Epithelial cell of proximal tubule (primary cell): ENCODE measurements around the gene BTN3A1. TPM values are rescaled to one million over a fixed set of nuclear protein-coding genes. Genes with fewer than 3 reads are reported as not detected.
A peak's percentile ranks its signal among the peaks of the same experiment; 100 is the strongest.

ENCODE experiments used
- DNase-seq: peaks from one replicate; pipeline ENCODE4 v3.0.0-alpha.2; 2011; ENCODE audit warnings: low read depth
- H3K4me3 ChIP-seq: 2 replicates; pipeline ENCODE4 v1.5.1; 2011; ENCODE audit warnings: low read depth, mild to moderate bottlenecking, low read length
- CTCF ChIP-seq: conservative IDR thresholded peaks from 2 replicates; pipeline ENCODE4 v1.5.1; 2012; ENCODE audit warnings: low read depth, mild to moderate bottlenecking, low read length
- total RNA-seq: library from RNA; depleted of rRNA; stranded (reverse); fragments of >200 nt; gene quantifications from 2 replicates; pipeline ENCODE4 v1.2.3, GENCODE V29; 2015

Gene BTN3A1
- total RNA-seq, 1 donor from 2014 or later, result 5.4 TPM

- peak; percentile 80 for DNase-seq
- TF ChIP-seq CTCF, result no peak
- H3K4me3 ChIP-seq, result peak overlapping the region; percentile 79
These were observed 19.4 kb downstream of the BTN3A1 start for GRCh38 chr6:26421259-26422144.

DNA sequence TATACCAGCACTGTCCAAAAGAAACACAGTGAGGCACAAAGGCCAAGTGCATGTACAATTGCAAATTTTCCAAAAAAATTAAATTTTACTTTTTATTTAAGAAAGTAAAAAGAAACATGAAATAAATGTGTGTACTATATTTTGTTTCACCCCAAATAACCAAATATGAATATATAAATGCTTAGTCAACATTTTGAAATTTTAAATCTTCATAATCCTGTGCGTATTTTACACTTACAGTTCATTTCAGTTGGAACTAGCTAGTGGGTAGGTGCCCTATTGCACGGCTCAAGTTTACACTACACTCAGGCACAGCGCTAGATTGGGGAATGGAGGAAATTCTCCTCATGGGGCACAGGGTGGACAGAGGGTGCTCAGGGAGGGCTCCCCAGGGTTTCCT is 20.3 kb downstream of the BTN3A1 start:
- no peak for TF ChIP-seq CTCF
- DNase-seq, result no peak
- peak overlapping the region; percentile 79 for H3K4me3 ChIP-seq

DNA sequence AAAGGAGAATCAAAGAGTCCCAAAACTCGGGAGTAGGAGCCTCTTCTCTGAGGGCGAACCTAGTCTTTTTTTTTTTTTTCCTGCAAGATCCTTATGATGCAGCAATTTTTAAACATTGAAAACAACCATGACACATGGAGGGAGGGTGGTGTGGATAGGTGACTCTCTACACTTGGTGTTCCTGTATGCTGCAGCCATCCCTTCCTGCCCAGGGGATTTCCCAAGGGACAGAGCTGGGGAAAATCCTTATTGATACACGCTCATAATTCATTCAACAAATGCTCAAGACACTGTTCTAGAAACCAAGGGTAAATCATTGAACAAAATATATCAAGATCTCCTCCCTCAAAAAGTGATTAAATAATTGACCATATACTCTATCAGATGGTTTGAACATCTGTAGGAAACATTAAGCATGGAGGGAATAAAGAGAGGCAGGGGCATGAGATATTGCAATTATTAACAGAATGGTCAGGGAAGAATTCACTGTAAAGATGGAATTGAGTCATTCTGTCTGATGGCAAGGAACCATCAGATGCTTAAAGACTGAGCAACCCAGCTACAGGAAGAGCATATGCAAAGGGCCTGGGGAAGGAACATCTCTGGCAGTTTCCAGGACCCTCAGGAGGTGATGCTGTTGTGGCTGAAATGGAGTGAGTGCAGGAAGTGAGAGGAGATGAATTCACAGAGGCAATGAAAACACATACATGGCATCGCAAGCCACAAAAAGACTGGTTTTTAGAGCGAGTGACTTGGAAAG is 24.8 kb downstream of the BTN3A1 start:
- TF ChIP-seq CTCF, result no peak
- DNase-seq, result no peak
- H3K4me3 ChIP-seq, result no peak overlapping the region

- DNase-seq, result no peak
- TF ChIP-seq CTCF, result no peak
- H3K4me3 ChIP-seq, result no peak overlapping the region
These were observed 25.4 kb downstream of the BTN3A1 start for GRCh38 chr6:26427451-26427809.

DNA sequence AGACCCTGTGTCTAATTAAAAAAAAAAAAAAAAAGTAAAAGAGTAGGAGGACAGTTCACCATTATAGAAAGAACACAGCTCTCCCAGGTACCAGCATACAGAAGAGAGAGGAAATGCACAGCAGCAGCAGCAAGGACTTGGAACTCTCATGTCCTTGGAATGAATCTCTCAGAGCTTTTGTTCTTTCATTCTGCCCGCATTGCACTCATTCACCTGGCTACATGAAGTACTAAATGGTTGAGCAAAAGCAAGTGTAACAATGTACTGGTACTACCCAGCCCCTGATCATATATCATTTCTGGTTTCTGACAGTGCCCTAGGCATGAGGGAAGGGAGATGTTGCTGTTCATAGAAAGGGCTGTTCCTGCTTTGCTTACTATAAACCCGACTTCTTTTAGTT is 26.1 kb downstream of the BTN3A1 start:
- TF ChIP-seq CTCF, result no peak
- no peak for DNase-seq
- no peak overlapping the region for H3K4me3 ChIP-seq

- no peak overlapping the region for H3K4me3 ChIP-seq
- no peak for DNase-seq
- TF ChIP-seq CTCF, result no peak
These were observed 28.7 kb downstream of the BTN3A1 start for GRCh38 chr6:26430787-26431186.
